HG03520 (cell line): Measurements from ENCODE around the gene SPCS3.
"Not testable (repeated sequence)": the region's sequence is repeated elsewhere in the genome, so short reads cannot be mapped to it uniquely, and the experiment has no call there.

ENCODE experiments used
- ATAC-seq: cut with Tn5 transposase; IDR thresholded peaks from one replicate; pipeline ENCODE4 v1.9.1; 2021; ENCODE audit warnings: mild to moderate bottlenecking, moderate library complexity; ENCODE audit not compliant: unreplicated experiment

SPCS3 gene

GRCh38 chr4:176302283-176303275, 17.2 kb upstream of the SPCS3 start:
- ATAC-seq = no peak

GRCh38 chr4:176303938-176304337, 15.8 kb upstream of the SPCS3 start:
- ATAC-seq = no peak

GRCh38 chr4:176306837-176307665, 12.7 kb upstream of the SPCS3 start:
- no peak for ATAC-seq

DNA sequence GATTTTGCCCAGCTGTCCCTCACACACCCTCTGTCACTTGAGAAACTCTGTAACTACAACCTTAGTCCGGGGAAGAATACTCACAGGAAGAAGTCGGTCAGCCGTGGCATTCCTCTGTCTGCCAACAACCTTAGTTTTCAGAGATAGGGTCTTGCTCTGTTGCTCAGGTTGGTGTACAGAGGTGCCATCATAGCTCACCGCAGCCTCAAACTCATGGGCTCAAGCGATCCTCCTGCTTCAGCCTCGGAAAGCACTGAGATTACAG, 12.2 kb upstream of the SPCS3 start:
- no peak for ATAC-seq

GRCh38 chr4:176308441-176308840, 11.3 kb upstream of the SPCS3 start:
- ATAC-seq = peak; percentile 25

GRCh38 chr4:176309046-176309445, 10.7 kb upstream of the SPCS3 start:
- peak; percentile 100 for ATAC-seq

DNA sequence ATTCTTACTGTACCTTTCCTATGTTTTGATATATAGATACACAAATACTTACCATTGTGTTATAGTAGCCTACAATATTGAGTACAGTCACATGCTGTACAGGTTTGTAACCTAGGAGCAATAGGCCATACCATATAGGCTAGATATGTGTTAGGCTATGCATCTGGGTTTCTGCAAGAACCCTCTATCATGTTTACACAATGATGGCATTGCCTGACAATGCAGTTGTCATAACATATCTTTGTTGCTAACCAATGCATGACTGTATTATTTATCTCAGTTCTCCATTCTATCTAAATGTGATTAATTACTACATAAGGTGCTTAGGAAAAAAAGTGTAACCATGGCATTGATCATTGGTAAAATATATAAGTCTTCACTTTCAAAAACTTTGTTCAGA, 10.0 kb upstream of the SPCS3 start:
- ATAC-seq = peak; percentile 21

DNA sequence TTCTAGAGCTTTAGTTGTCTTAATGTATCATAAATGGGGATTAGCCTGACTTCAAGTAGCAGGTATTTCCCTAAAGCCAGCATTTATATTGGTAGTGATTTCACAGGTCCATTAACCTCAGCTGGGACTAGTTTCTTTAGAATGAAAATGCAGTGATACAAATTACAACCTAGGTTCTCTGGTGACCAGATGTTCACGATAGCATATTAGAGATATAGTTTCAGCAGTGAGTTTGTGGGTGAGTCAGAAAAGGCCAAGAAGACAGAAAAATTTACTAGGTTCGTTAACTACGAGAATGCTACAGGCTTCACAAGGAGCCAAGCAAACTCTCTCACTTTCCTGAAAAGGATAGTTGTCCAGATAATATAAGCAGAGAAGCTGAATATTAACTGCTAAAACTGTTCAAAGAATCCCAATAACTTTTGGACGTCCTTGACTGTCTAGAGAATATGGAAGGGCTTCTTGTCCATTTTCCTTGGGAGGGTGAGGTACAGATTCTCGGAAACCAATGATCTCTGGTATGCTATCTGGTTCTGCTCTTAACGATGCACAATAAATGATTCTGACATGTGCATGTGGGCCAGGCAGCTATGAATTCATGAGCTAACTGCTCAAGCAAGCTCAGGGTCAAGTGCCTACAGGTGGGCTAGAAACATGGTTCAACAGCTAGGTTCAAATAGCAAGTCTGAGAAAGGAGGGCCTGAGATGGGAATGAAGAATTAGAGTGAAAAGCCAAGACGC, 6.0 kb upstream of the SPCS3 start:
- ATAC-seq = no peak

DNA sequence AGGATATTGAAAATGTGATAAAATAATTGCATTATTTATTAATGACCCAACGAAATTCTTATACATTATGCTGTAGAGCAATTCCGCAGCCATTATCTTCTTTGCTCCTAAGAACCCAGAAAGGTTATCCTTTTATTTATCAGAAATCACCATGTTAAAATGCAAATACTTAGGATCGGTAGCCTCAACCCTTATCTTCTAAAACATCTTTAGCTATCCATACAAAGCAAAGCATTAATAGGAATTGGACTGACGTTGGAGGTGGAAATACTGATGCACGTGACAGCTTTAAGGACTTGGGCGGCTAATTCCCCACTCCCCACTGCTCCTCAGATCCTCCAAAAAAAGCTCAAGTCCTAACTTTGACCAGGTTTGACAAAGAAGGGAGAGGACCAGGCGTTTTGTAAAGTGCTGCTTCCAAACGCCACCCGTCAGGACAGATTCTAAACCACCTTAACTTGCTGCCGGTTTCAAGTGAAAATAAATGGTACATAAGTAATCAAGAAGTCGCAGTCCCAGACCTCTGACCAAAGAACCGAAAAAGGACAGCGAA, 539 bp upstream of the SPCS3 start:
- no peak for ATAC-seq

GRCh38 chr4:176320340-176320975, 692 bp downstream of the SPCS3 start:
- ATAC-seq = peak; percentile 65

GRCh38 chr4:176320976-176321361, 1.2 kb downstream of the SPCS3 start:
- no peak for ATAC-seq

GRCh38 chr4:176321589-176321988, 1.8 kb downstream of the SPCS3 start:
- ATAC-seq = no peak

DNA sequence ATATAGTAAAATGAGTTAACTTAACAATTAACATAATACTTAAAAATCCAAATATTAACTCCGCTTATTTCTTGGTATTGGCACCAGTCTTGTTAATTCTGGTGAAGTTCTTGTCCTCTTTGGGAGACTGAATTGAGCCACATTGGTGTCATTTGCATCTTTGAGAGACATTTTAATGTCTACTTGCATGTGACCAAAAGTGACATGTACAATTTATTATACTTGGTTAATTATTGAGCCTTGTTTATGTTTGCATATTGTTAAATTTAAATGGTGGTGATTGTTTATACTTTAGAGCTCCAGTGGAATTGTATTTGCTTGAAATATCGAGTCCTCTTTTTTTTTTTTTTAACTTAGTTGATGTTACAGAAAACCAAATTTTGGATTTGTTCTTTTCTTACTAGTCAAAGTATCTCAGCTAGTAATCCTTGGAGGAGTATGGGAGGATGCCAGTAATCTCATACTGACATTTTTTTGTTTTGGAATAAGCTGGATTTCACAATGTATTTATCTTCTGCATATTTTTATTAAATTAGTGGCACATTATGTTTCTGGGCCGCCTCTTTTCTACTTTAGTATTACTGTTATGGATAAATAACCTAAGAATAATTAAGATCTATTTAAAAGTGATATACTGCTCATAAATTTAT, 3.9 kb downstream of the SPCS3 start:
- ATAC-seq = no peak

DNA sequence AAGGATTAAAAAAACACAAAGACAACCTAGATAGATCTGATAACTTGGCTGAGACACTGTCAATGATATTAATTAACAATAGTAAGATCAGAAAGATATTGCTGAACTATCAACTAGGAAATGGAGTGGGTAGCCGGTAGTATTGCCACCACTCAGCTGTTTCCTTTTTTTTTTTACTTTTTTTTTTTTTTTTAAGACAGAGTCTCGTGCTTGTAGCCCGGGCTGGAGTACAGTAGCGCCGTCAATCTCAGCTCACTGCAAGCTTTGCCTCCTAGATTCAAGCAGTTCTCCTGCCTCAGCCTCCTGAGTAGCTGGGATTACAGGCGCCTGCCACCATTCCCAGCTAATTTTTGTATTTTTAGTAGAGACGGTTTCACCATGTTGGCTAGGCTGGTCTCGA, 5.1 kb downstream of the SPCS3 start:
- not testable (repeated sequence) for ATAC-seq

GRCh38 chr4:176333076-176333475, 13.3 kb downstream of the SPCS3 start:
- ATAC-seq = no peak

GRCh38 chr4:176334066-176334465, 14.3 kb downstream of the SPCS3 start:
- no peak for ATAC-seq

GRCh38 chr4:176335421-176335820, 15.7 kb downstream of the SPCS3 start:
- ATAC-seq = no peak

- ATAC-seq = no peak
Observed at GRCh38 chr4:176339936-176340761, 20.4 kb downstream of the SPCS3 start.
